GM19397 (cell line): ENCODE measurements around the gene EVA1A.

Experiments
- ATAC-seq: cut with Tn5 transposase; IDR thresholded peaks from one replicate; pipeline ENCODE4 v1.9.1; 2021; ENCODE audit warnings: mild to moderate bottlenecking, moderate library complexity; ENCODE audit not compliant: unreplicated experiment

Gene EVA1A

GRCh38 chr2:75458201-75458600 lies 102.5 kb downstream of the EVA1A start:
- no peak for ATAC-seq

DNA sequence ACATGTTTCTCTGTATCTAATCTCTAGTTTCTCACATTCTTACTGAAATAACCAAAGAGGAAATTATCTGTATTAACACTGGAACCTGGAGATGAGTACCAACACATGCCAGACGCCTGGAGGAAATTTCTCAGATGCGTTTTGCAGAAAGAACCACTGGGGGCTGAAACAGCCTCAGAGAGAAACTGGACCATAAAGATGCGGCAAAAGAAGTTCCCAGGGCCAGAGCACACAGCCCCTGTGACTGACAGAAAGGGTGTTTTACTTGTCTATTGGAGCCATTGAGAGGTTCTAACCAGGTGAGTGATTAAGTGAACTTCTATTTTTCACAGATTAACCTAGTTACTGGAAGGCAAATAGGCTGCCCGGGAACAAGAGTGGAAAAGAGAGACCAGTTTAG lies 103.9 kb downstream of the EVA1A start:
- no peak for ATAC-seq

GRCh38 chr2:75456111-75456510 lies 104.6 kb downstream of the EVA1A start:
- ATAC-seq = no peak

DNA sequence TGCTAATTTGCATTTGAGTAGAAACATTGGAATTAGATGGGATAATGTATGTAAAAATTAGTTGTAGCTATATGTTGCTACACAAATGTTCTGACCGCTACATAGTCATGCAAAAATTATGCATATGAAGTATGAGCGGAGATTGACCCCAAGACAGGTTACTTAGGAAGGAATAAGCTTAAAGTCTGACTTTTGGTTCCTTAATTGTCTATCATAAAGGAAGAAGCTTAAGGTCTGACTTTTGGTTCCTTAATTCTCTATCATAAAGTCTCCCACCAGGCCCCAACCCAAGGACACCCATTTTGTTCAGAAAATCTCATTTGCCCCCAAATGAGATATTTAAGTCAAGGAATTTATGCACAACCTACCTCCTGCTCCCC lies 106.5 kb downstream of the EVA1A start:
- ATAC-seq = no peak

DNA sequence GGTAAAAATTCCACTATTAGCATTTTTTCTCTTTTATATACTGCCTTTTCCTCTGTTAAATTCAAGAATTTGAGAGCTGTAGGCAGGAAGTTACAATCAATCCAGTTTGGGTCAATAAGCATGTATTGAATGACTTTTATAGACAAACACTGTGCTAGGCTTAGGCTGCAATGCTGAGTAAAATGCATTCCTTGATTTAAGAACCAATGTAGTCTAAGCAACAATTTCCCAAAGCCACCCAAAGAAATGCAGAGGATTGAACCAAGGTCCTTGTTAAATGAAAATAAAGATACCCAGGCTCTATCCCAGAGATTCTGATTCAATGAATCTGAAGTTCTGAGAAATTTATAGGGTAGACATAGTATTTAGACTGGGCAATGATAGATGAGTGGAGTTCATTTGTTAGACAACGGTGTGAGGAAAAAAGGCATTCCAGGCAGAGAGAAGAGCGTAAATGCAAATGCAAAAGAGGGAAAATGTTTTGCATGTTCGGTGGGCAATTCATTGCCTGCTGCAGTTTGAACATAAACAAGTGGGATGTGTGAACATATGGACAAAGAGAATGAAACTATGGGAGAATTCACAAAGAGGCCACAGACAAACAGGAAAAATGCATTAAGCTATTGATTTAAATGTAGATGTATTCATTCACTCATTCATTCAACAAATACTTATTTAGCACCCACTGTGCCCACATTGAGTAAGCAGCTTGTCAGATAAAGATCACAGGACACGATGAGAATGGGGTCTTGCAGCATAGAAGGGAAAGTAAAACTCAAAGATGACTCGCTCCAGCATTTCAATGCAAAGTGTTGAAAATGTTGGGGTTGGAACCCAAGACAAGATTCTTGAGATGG lies 107.1 kb downstream of the EVA1A start:
- no peak for ATAC-seq

DNA sequence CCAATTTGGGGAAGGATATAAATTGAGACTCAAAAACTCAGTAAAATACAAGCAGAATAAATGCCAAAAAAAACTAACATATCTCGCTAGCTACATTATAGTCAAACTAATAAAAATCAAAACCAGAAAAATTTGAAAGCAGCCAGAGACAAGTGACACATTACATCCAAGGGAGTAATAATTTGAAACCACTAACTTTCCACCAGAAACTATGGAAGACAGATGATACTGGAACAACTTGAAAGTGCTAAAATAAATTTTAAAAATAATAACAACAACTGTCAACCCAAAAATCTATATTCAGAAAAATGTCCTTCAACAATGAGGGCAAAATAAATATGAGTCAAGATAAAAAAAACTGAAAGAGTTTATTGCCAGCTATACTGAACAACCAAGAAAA lies 110.7 kb downstream of the EVA1A start:
- no peak for ATAC-seq

DNA sequence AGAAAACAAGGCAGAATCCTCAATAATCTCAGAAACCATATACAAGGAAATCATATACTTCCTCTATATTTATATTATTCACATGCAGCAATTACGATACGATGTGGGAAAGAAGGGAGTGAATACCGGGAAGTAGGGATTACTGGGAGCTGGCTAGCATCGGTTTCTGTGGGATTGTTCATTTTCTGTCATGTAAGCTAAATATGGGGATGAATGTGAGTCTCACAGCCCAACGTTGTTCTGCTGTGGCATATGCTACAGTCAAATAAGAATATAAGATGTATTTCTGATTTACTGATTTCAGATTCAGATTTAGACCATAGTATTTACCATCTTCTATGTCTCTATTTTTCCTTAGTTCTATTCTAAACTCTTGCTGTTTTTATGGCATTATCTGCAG lies 113.6 kb downstream of the EVA1A start:
- no peak for ATAC-seq
